SK-N-SH (cell line): Measurements from ENCODE around the gene FRS2. TPM values are rescaled to one million over a fixed set of nuclear protein-coding genes. Genes with fewer than 3 reads are reported as not detected.

Experiments
- CTCF ChIA-PET: fragments of 300-600, 350-600 bp; formaldehyde crosslinking; extraction: SDS; loops from one replicate; lab custom pipeline; 2021; lab: Yijun Ruan, JAX
- POLR2A ChIA-PET: fragments of 350-600 bp; sonication (Branson Sonifier 250); formaldehyde crosslinking; extraction: SDS; loops from one replicate; lab custom pipeline; 2020; ENCODE audit warnings: antibody characterized with exemption, inconsistent platforms; lab: Yijun Ruan, JAX
- DNase-seq: peaks from one replicate; pipeline ENCODE4 v3.0.0; 2012
- H2AFZ ChIP-seq: fragments of 200-600 bp; sonication (generic); 2 replicates; pipeline ENCODE4 v1.8.1; 2016; ENCODE audit warnings: antibody characterized with exemption, mild to moderate bottlenecking, low read depth
- H3F3A ChIP-seq: fragments of 200-600 bp; sonication (generic); replicated peaks from 2 replicates; pipeline ENCODE3; 2016; ENCODE audit warnings: antibody characterized with exemption, mild to moderate bottlenecking; ENCODE audit not compliant: insufficient read depth
- H3K27ac ChIP-seq, 2 experiments: fragments of 200-500 bp in 1 of 2; fragments of 200-600 bp in 1 of 2; sonication (Bioruptor generic) in 1 of 2; sonication (generic), shearing (Covaris generic) in 1 of 2; 2 replicates each; pipeline versions ENCODE4 v1.5.1 to v1.6.1; 2014 to 2016; ENCODE audit warnings: low read depth in 2 of 2, inconsistent platforms in 1 of 2, low read length in 1 of 2, mild to moderate bottlenecking in 1 of 2, mixed read lengths in 1 of 2
- H3K27me3 ChIP-seq: fragments of 200-600 bp; sonication (generic), shearing (Covaris generic); 2 replicates; pipeline ENCODE4 v1.6.1; 2016; ENCODE audit warnings: mixed run types; ENCODE audit not compliant: insufficient read depth
- H3K36me3 ChIP-seq, 2 experiments: fragments of 200-500 bp in 1 of 2; fragments of 200-600 bp in 1 of 2; sonication (Bioruptor generic) in 1 of 2; sonication (generic) in 1 of 2; replicated peaks in 1 of 2; 2 replicates each; pipeline versions ENCODE3 to v1.5.1; 2014 to 2016; ENCODE audit warnings: low read length in 1 of 2, mild to moderate bottlenecking in 1 of 2; ENCODE audit not compliant: insufficient read depth in 2 of 2, control insufficient read depth in 1 of 2
- H3K4me1 ChIP-seq, 2 experiments: fragments of 200-500 bp in 1 of 2; fragments of 200-600 bp in 1 of 2; sonication (Bioruptor generic) in 1 of 2; sonication (generic), shearing (Covaris generic) in 1 of 2; 2 replicates each; pipeline versions ENCODE4 v1.5.1 to v1.6.1; 2014 to 2016; ENCODE audit warnings: low read depth in 1 of 2, low read length in 1 of 2, mixed run types in 1 of 2; ENCODE audit not compliant: insufficient read depth in 2 of 2, control insufficient read depth in 1 of 2
- H3K4me2 ChIP-seq: fragments of 200-600 bp; sonication (generic), shearing (Covaris generic); 2 replicates; pipeline ENCODE4 v1.6.1; 2017; ENCODE audit warnings: mixed run types
- H3K4me3 ChIP-seq, 2 experiments: fragments of 200-500 bp in 1 of 2; fragments of 200-600 bp in 1 of 2; sonication (Bioruptor generic) in 1 of 2; sonication (generic), shearing (Covaris generic) in 1 of 2; 2 replicates each; pipeline versions ENCODE4 v1.5.1 to v1.8.1; 2014 to 2016; ENCODE audit warnings: low read depth in 2 of 2, inconsistent platforms in 1 of 2, low read length in 1 of 2, mild to moderate bottlenecking in 1 of 2, mixed read lengths in 1 of 2, moderate library complexity in 1 of 2
- H3K79me2 ChIP-seq: fragments of 200-600 bp; sonication (generic); 2 replicates; pipeline ENCODE4 v1.8.1; 2017; ENCODE audit warnings: mild to moderate bottlenecking; ENCODE audit not compliant: insufficient read depth
- H3K9ac ChIP-seq: fragments of 200-600 bp; sonication (generic); 2 replicates; pipeline ENCODE4 v1.6.1; 2017; ENCODE audit warnings: mixed run types
- H3K9me2 ChIP-seq: fragments of 200-600 bp; sonication (generic); 2 replicates; pipeline ENCODE4 v1.6.1; 2017; ENCODE audit warnings: mixed run types
- H3K9me3 ChIP-seq: fragments of 200-600 bp; sonication (generic); 2 replicates; pipeline ENCODE4 v1.6.1; 2017; ENCODE audit warnings: mixed run types, mild to moderate bottlenecking, moderate library complexity
- H4K20me1 ChIP-seq: fragments of 200-600 bp; sonication (generic); 2 replicates; pipeline ENCODE4 v1.6.1; 2017; ENCODE audit warnings: mild to moderate bottlenecking, mixed run types; ENCODE audit not compliant: insufficient read depth
- CTCF ChIP-seq: fragments of 200-600 bp; sonication (generic); IDR thresholded peaks from 2 replicates; pipeline ENCODE4 v1.6.1; 2017; ENCODE audit warnings: antibody characterized with exemption, mild to moderate bottlenecking, moderate library complexity
- EP300 ChIP-seq, 2 experiments: IDR thresholded peaks; 2 replicates each; pipeline versions ENCODE4 v1.4.0 to v1.6.1; 2012; ENCODE audit warnings: borderline replicate concordance in 1 of 2, low read depth in 1 of 2, low read length in 1 of 2
- FOXM1 ChIP-seq: IDR thresholded peaks from 2 replicates; pipeline ENCODE4 v1.4.0; 2012; ENCODE audit warnings: low read depth, mild to moderate bottlenecking
- GABPA ChIP-seq: IDR thresholded peaks from 2 replicates; pipeline ENCODE4 v1.4.0; 2012; ENCODE audit warnings: low read depth, mild to moderate bottlenecking
- GATA2 ChIP-seq: sonication (generic); formaldehyde crosslinking; IDR thresholded peaks from 2 replicates; pipeline ENCODE4 v1.5.0; 2020; ENCODE audit warnings: mild to moderate bottlenecking, missing genetic modification reagents
- JUND ChIP-seq: IDR thresholded peaks from 2 replicates; pipeline ENCODE4 v1.4.0; 2012
- MEF2A ChIP-seq: IDR thresholded peaks from 2 replicates; pipeline ENCODE4 v1.4.0; 2012; ENCODE audit warnings: low read depth, borderline replicate concordance
- MXI1 ChIP-seq: IDR thresholded peaks from 2 replicates; pipeline ENCODE4 v1.6.1; 2012; ENCODE audit warnings: mild to moderate bottlenecking, low read depth, low read length, improper control_type of control experiment
- NRF1 ChIP-seq: IDR thresholded peaks from 2 replicates; pipeline ENCODE4 v1.6.1; 2012; ENCODE audit warnings: low read depth, mild to moderate bottlenecking, low read length
- PBX3 ChIP-seq: IDR thresholded peaks from 2 replicates; pipeline ENCODE4; 2012
- POLR2AphosphoS5 ChIP-seq: IDR thresholded peaks from 2 replicates; pipeline ENCODE4 v1.6.1; 2012; ENCODE audit warnings: low read depth, low read length
- RCOR1 ChIP-seq: fragments of 150-350 bp; IDR thresholded peaks from 2 replicates; pipeline ENCODE4 v1.6.1; 2017; ENCODE audit warnings: antibody characterized with exemption, low read length
- REST ChIP-seq: IDR thresholded peaks from 2 replicates; pipeline ENCODE4 v1.6.1; 2012; ENCODE audit warnings: mild to moderate bottlenecking, low read depth, low read length, moderate library complexity
- RFX5 ChIP-seq: IDR thresholded peaks from 2 replicates; pipeline ENCODE4 v1.6.1; 2012; ENCODE audit warnings: mild to moderate bottlenecking, improper control_type of control experiment, low read length
- RXRA ChIP-seq: IDR thresholded peaks from 2 replicates; pipeline ENCODE4 v1.4.0; 2012; ENCODE audit warnings: low read depth, mild to moderate bottlenecking, borderline replicate concordance
- SMC3 ChIP-seq: IDR thresholded peaks from 2 replicates; pipeline ENCODE4 v1.6.1; 2012; ENCODE audit warnings: low read depth, low read length, improper control_type of control experiment
- TAF1 ChIP-seq: IDR thresholded peaks from 2 replicates; pipeline ENCODE4 v1.6.1; 2012; ENCODE audit warnings: low read depth, mild to moderate bottlenecking, low read length, moderate library complexity, borderline replicate concordance
- TCF12 ChIP-seq: IDR thresholded peaks from 2 replicates; pipeline ENCODE4 v1.4.0; 2012
- TEAD4 ChIP-seq: IDR thresholded peaks from 2 replicates; pipeline ENCODE4 v1.4.0; 2012; ENCODE audit warnings: mild to moderate bottlenecking, borderline replicate concordance; ENCODE audit not compliant: insufficient read depth
- WGBS: methylation state at CpG from one replicate; pipeline ENCODE4 v1.1.6; 2017; ENCODE audit warnings: low lambda C conversion rate; 5-methylcytosine and 5-hydroxymethylcytosine counted together
- polyA plus RNA-seq, 3 experiments: library from polyadenylated mRNA; depleted of rRNA; stranded (reverse); fragments of >200 nt; gene quantifications; 2 replicates each; pipeline ENCODE4 v1.2.3, GENCODE V29; 2012
- TF ChIP-seq, protein P1 (sequence below): fragments of 150-350 bp; IDR thresholded peaks from 2 replicates; pipeline ENCODE4 v1.6.1; 2017; ENCODE audit warnings: antibody characterized with exemption, low read length, low read depth, borderline replicate concordance

The FRS2 gene
- polyA plus RNA-seq, 1 of the 3 experiments (the other 2 are of a cell fraction) = 7.1 TPM

GRCh38 chr12:69464428-69464827 is 5.8 kb upstream of the FRS2 start:
- no peak overlapping the region for H3K27ac ChIP-seq
- peak overlapping the region; percentile 43; the same call in 1 of the 2 replicates for H2AFZ ChIP-seq
- TF ChIP-seq MEF2A (no peak), TAF1 (no peak), TCF12 (no peak), TEAD4 (no peak), JUND (no peak), PBX3 (no peak), RXRA (no peak), POLR2AphosphoS5 (no peak), CTCF (no peak), REST (no peak), FOXM1 (no peak), SMC3 (no peak), NRF1 (no peak), RFX5 (no peak), GABPA (no peak), EP300 (IDR thresholded peaks at IDR 0.05; ENCODE audit: borderline replicate concordance in 1 of 2, low read depth in 1 of 2, low read length in 1 of 2) (no peak), GATA2 (no peak), MXI1 (no peak), RCOR1 (no peak)
- TF ChIP-seq, protein P1, sequence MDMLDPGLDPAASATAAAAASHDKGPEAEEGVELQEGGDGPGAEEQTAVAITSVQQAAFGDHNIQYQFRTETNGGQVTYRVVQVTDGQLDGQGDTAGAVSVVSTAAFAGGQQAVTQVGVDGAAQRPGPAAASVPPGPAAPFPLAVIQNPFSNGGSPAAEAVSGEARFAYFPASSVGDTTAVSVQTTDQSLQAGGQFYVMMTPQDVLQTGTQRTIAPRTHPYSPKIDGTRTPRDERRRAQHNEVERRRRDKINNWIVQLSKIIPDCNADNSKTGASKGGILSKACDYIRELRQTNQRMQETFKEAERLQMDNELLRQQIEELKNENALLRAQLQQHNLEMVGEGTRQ = no peak
- ChIA-PET POLR2A (no interaction called here), CTCF (interaction anchor here (0.6 kb wide), 1 partner anchor 11 kb away, joined by 3 read pairs; no protein-coding TSS in a partner anchor)
- no peaks in the 10 kb centered on the region for H3K36me3 ChIP-seq
- H4K20me1 ChIP-seq = no peaks in the 10 kb centered on the region
- DNase-seq = no peak
- H3K4me1 ChIP-seq = peaks cover 0 to 7% of the 10 kb centered on the region in 2 experiments; a peak in 2 of 4 replicates
- H3K9me3 ChIP-seq = no peaks in the 10 kb centered on the region
- no peak overlapping the region for H3K9ac ChIP-seq
- H3K9me2 ChIP-seq = no peaks in the 10 kb centered on the region
- H3K4me2 ChIP-seq = no peak overlapping the region
- no peaks in the 10 kb centered on the region for H3K79me2 ChIP-seq
- no peak overlapping the region for H3K4me3 ChIP-seq
- H3F3A ChIP-seq = peaks cover 9% of the 10 kb centered on the region
- H3K27me3 ChIP-seq = no peaks in the 10 kb centered on the region
- 80% methylated on average over 1 of the region's 1 CpG for WGBS
